Nephron progenitor cell (in vitro differentiated cells): ENCODE measurements around the gene ELOVL2.

Experiments used
- DNase-seq: peaks from one replicate; pipeline ENCODE4 v3.0.0; 2021
- H3K27ac Mint-ChIP-seq: 2 replicates; pipeline ENCODE4 v1.8.0; 2021; ENCODE audit warnings: mild to moderate bottlenecking, moderate library complexity, mixed read lengths
- H3K27me3 Mint-ChIP-seq: 2 replicates; pipeline ENCODE4 v1.8.0; 2021; ENCODE audit warnings: mild to moderate bottlenecking, low read depth, mixed read lengths; ENCODE audit not compliant: poor library complexity
- H3K36me3 Mint-ChIP-seq: 2 replicates; pipeline ENCODE4 v1.8.0; 2021; ENCODE audit warnings: low read depth, mixed read lengths
- H3K4me1 Mint-ChIP-seq: 2 replicates; pipeline ENCODE4 v1.8.0; 2021; ENCODE audit warnings: mixed read lengths
- H3K4me3 Mint-ChIP-seq: 2 replicates; pipeline ENCODE4 v1.8.0; 2021; ENCODE audit warnings: mild to moderate bottlenecking, moderate library complexity, mixed read lengths
- H3K9me3 Mint-ChIP-seq: 2 replicates; pipeline ENCODE4 v1.8.0; 2021; ENCODE audit warnings: mild to moderate bottlenecking, moderate library complexity, mixed read lengths
- TF ChIP-seq, protein P1 (sequence below): fragments of 200-600 bp; sonication (generic); IDR thresholded peaks from 2 replicates; pipeline ENCODE4 v1.5.0; 2021; ENCODE audit warnings: antibody characterized with exemption

The ELOVL2 gene

DNA sequence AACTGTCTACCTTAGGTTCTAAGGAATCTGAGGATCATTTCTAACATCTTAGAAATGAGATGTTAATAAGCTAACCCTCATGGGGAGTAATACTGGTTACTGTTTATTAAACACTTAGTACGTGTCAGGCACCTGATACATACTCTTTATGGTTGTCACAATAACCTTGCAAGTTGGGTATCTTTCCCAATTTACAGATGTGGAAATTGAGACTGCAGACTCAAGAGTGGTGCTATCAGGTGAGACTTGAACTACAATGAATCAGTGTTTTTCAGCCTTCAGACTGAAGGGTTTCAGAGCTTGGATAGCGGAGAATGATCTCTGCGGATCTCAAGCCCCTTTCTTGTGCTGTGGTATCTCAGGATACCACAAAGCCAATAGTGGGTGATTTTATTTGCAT lies 27.0 kb downstream of the ELOVL2 start:
- Mint-ChIP-seq H3K4me1 (peaks cover 31% of the 10 kb centered on the region), H3K27ac (no peak overlapping the region), H3K27me3 (peaks cover 7% of the 10 kb centered on the region), H3K36me3 (no peaks in the 10 kb centered on the region), H3K9me3 (no peaks in the 10 kb centered on the region), H3K4me3 (no peak overlapping the region)
- no peak for DNase-seq
- TF ChIP-seq, protein P1, sequence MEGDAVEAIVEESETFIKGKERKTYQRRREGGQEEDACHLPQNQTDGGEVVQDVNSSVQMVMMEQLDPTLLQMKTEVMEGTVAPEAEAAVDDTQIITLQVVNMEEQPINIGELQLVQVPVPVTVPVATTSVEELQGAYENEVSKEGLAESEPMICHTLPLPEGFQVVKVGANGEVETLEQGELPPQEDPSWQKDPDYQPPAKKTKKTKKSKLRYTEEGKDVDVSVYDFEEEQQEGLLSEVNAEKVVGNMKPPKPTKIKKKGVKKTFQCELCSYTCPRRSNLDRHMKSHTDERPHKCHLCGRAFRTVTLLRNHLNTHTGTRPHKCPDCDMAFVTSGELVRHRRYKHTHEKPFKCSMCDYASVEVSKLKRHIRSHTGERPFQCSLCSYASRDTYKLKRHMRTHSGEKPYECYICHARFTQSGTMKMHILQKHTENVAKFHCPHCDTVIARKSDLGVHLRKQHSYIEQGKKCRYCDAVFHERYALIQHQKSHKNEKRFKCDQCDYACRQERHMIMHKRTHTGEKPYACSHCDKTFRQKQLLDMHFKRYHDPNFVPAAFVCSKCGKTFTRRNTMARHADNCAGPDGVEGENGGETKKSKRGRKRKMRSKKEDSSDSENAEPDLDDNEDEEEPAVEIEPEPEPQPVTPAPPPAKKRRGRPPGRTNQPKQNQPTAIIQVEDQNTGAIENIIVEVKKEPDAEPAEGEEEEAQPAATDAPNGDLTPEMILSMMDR: no peak

DNA sequence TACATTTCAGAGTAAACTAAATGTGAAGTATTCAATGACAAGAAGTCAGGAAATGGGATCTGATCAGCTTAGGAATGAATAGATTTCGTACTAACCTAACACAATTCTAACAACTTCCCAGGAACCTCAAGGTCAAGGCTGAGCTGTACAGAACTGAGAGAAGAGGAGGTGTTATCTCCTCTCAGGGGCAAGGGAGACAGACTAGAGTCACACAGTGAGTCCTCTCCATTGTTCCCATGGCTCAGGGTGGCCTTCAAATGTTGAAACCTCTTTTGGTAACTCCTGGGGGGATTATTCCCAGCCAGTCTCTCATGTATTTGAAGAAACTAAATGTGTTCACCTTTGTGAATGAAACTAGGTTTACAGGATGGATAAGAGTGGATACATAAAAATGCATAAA lies 27.7 kb downstream of the ELOVL2 start:
- Mint-ChIP-seq H3K4me1 (peaks cover 31% of the 10 kb centered on the region), H3K27me3 (peaks cover 6% of the 10 kb centered on the region), H3K9me3 (no peaks in the 10 kb centered on the region), H3K4me3 (no peak overlapping the region), H3K36me3 (no peaks in the 10 kb centered on the region), H3K27ac (no peak overlapping the region)
- DNase-seq: no peak
- TF ChIP-seq, protein P1: no peak

- no peak for DNase-seq
- Mint-ChIP-seq H3K9me3 (no peaks in the 10 kb centered on the region), H3K4me1 (peaks cover 34% of the 10 kb centered on the region), H3K27me3 (peaks cover 6% of the 10 kb centered on the region), H3K4me3 (no peak overlapping the region), H3K36me3 (no peaks in the 10 kb centered on the region), H3K27ac (no peak overlapping the region)
- TF ChIP-seq, protein P1: no peak
These were observed 29.0 kb downstream of the ELOVL2 start for GRCh38 chr6:11015102-11015501.

DNA sequence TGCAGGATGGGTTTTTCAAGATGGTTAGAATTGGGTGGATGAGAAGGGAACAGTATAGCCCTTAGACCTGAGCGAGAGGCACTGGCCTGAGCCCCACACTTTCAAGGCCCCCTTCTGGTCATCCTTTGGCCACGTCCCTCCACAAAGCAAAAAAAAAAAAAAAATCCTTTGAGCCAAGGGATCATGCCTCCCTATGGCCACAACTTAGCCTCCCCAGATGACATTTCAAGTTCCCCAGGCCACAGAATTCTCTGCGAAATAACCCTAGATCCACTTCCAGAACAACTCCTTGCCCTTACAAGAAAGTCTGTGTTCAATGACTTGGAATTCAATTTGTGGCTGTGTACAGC lies 30.4 kb downstream of the ELOVL2 start:
- Mint-ChIP-seq H3K36me3 (peaks cover 4% of the 10 kb centered on the region), H3K9me3 (no peaks in the 10 kb centered on the region), H3K4me1 (peaks cover 48% of the 10 kb centered on the region), H3K4me3 (no peak overlapping the region), H3K27ac (no peak overlapping the region), H3K27me3 (peaks cover 6% of the 10 kb centered on the region)
- TF ChIP-seq, protein P1: no peak
- DNase-seq: no peak

- Mint-ChIP-seq H3K27me3 (peaks cover 6% of the 10 kb centered on the region), H3K4me1 (peaks cover 54% of the 10 kb centered on the region), H3K9me3 (no peaks in the 10 kb centered on the region), H3K27ac (no peak overlapping the region), H3K36me3 (peaks cover 4% of the 10 kb centered on the region), H3K4me3 (no peak overlapping the region)
- TF ChIP-seq, protein P1: no peak
- DNase-seq: no peak
These were observed 31.0 kb downstream of the ELOVL2 start for GRCh38 chr6:11012976-11013720.

DNA sequence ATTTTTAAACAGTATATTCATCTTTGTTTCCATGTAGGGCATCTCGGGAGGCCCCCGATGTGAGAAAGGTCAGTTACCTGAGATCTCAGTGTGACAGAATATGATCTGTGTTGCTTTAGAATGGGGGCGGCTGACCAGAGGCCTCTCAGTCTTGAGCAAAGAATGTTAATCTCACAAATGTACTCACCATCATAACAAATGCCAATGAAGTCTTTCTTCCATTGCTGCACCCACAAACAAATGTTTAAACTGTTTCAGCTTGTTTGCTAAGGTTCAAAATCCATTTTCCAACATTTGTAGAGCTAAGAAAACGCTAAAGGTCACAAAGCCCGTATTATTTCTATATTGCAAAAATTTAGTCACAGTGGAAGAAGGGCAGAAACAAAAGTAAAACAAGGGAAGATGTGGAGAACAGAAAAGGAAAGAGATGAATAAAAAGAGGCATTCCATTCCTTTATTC lies 31.8 kb downstream of the ELOVL2 start:
- Mint-ChIP-seq H3K9me3 (no peaks in the 10 kb centered on the region), H3K4me3 (no peak overlapping the region), H3K36me3 (peaks cover 4% of the 10 kb centered on the region), H3K27me3 (peaks cover 6% of the 10 kb centered on the region), H3K4me1 (peaks cover 58% of the 10 kb centered on the region), H3K27ac (no peak overlapping the region)
- DNase-seq: no peak
- TF ChIP-seq, protein P1: no peak
